Measurements from ENCODE around the gene GDF2.

The GDF2 gene

DNA sequence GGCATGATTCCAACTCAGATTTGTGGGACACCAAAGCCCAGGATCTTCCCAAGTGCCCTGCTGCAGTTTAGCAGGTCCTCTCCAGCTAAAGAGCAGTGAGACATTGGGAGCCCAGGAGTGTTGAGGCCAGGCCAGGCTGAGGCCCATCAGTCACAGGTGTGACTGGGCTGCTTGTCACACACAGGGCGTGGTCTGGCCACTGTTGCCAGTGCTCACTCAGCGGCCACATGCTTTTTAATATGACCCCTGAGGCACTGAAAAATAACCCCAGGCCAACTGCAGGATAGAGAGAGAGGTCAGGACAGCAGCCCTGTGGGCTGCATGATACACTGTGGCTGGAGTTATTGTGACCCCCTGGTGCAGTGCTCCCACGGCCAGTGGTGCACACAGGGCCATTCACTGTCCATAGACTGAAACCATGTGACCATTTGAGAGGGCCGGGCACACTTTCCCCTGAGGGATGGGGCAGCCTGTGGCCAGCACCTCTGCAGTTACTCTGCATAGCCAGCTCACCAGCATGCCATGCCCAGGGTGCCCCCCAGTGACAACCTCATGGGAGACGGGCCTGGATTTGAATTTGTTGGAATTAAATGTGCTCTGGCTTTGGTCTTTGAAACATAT is 4.2 kb downstream of the GDF2 start:
- TF ChIP-seq, protein P1, sequence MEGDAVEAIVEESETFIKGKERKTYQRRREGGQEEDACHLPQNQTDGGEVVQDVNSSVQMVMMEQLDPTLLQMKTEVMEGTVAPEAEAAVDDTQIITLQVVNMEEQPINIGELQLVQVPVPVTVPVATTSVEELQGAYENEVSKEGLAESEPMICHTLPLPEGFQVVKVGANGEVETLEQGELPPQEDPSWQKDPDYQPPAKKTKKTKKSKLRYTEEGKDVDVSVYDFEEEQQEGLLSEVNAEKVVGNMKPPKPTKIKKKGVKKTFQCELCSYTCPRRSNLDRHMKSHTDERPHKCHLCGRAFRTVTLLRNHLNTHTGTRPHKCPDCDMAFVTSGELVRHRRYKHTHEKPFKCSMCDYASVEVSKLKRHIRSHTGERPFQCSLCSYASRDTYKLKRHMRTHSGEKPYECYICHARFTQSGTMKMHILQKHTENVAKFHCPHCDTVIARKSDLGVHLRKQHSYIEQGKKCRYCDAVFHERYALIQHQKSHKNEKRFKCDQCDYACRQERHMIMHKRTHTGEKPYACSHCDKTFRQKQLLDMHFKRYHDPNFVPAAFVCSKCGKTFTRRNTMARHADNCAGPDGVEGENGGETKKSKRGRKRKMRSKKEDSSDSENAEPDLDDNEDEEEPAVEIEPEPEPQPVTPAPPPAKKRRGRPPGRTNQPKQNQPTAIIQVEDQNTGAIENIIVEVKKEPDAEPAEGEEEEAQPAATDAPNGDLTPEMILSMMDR (IDR thresholded peaks at IDR 0.05; ENCODE audit: low read depth, low read length) = no peak
- H3K4me3 ChIP-seq (ENCODE audit: low read depth, low read length) = no peak overlapping the region

DNA sequence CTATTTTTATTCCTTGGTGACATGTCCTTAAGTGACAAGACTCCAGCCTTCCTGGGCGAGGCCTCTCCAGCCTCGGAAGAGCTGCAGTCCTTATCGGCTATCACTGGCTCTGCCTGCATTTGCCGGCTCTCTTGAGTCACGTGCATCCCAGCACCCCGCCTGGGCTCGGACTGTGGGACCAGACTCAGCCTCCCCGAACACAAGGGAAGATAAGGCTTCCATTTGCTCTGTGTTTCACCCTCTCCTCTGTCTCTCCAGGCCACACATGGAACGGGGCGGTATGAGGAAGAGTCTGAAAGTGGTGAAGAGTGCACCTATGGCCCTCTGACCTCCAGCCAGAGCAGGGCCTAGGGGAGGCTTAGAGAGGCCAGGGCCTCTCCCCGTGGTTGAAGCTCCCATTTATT is 4.7 kb downstream of the GDF2 start:
- TF ChIP-seq, protein P1 (IDR thresholded peaks at IDR 0.05; ENCODE audit: low read depth, low read length) = no peak

DNA sequence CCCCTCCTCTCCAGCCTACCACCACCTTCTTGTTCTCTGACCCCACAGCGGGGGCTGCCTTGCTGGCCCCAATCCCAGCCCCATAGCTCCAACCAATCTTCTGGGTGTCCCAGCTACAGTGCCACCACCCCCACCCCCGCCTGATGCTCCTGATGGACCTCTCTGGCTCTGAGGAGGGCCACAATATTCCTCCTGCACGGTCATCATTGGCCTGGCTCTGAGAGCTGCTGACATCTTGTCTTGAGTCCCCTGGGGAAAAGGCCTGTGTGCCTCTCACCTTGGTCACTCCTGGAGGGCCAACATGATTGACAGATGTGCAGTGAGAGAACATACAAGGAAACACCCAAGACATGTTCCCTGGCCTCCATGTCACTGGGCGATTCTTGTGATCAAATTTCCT is 7.6 kb downstream of the GDF2 start:
- TF ChIP-seq, protein P1 (IDR thresholded peaks at IDR 0.05; ENCODE audit: low read depth, low read length) = no peak
- no peak overlapping the region for H3K4me3 ChIP-seq (ENCODE audit: low read depth, low read length)

More for the DNA sequence above, 4.7 kb downstream of the GDF2 start:
- H3K4me3 ChIP-seq (ENCODE audit: low read depth, low read length) = no peak overlapping the region

DNA sequence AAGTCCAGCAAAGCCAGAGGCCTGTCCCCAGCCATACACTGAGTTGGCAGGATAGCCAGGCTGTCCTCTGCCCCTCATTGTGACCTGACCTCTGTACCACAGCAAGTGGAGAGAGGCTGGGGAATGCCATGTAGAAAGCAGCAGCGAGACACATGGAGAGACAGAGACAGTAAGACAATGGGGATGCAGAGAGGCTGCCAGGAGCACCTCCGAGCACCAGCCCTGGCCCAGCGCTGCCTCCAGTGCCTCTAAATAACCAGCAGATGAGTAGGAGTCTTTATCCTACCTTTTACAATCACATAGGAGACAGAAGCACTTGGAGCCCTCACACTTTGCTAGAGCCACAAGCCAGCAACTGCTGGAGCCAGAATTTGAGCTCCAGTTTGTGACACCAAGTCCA is 8.1 kb downstream of the GDF2 start:
- TF ChIP-seq, protein P1 (IDR thresholded peaks at IDR 0.05; ENCODE audit: low read depth, low read length) = no peak
- H3K4me3 ChIP-seq (ENCODE audit: low read depth, low read length) = no peak overlapping the region

DNA sequence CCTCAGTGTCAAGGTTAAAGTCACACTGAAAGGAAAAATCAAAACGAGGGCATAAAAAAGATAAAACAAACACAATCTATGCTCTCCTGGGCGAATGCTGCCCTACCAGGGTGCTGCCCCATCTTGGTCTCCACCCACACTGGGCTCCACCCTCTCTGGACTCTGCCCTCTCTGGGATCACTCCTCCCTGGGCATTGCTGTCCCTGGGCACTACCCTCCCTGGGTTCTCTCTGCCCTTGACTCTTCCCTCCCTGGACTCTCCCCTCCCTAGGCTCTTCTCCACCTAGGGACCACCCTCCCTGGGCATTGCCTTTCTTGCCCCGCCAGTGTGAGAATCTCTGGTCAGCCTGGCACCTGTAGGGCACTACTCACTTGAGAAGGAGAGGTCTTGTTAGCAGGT is 8.6 kb downstream of the GDF2 start:
- no peak overlapping the region for H3K4me3 ChIP-seq (ENCODE audit: low read depth, low read length)
- TF ChIP-seq, protein P1 (IDR thresholded peaks at IDR 0.05; ENCODE audit: low read depth, low read length) = no peak

DNA sequence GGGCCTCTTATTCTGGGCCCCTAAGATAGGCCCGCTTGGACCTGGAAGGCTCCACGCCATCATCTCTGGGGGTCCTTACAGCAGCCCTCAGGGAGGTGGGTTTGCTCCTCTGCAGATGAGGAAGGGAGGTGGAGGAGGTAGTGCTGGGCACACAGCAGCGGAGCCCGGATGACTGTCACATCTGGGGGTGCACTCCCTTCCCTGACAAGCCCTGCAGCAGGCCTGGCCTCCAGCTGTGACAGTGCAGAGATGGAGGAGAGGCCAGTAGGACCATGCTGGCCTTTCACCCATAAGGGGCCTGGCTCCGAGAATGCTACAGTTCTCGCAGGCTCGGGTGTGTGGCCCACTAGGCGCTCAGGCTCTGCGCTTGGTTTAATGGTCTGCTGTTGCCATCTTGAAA is 9.2 kb downstream of the GDF2 start:
- H3K4me3 ChIP-seq (ENCODE audit: low read depth, low read length) = no peak overlapping the region
- TF ChIP-seq, protein P1 (IDR thresholded peaks at IDR 0.05; ENCODE audit: low read depth, low read length) = no peak

DNA sequence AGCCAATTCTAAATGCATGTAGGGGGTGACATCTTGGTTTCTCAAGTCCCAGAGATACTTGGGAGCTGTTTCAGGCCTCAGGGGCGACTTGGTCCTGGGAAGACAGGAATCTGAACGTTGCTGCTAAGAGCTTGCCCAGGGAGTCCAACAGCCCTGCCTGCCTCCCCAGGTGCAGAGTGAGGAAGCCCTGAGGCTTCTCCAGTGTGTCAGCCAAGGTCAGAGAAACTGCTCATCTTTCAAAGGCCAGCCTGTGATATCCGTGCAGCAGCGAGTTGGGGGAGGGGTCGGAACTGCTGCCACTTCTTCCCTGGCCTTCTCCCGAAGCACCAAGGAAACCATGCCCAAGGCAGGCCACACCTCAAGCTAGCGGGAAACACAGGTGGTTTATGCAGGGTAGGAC is 9.7 kb downstream of the GDF2 start:
- no peak overlapping the region for H3K4me3 ChIP-seq (ENCODE audit: low read depth, low read length)
- TF ChIP-seq, protein P1 (IDR thresholded peaks at IDR 0.05; ENCODE audit: low read depth, low read length) = no peak

Measured in WI38 (cell line).